GM18520 (cell line): Measurements from ENCODE around the gene CCL24.
"Not testable (repeated sequence)": the region's sequence is repeated elsewhere in the genome, so short reads cannot be mapped to it uniquely, and the experiment has no call there.

Source experiments
- ATAC-seq: cut with Tn5 transposase; IDR thresholded peaks from one replicate; pipeline ENCODE4 v1.9.1; 2021; ENCODE audit not compliant: unreplicated experiment

Gene CCL24

GRCh38 chr7:75820688-75821087 lies 7.1 kb upstream of the CCL24 start:
- ATAC-seq = no peak

DNA sequence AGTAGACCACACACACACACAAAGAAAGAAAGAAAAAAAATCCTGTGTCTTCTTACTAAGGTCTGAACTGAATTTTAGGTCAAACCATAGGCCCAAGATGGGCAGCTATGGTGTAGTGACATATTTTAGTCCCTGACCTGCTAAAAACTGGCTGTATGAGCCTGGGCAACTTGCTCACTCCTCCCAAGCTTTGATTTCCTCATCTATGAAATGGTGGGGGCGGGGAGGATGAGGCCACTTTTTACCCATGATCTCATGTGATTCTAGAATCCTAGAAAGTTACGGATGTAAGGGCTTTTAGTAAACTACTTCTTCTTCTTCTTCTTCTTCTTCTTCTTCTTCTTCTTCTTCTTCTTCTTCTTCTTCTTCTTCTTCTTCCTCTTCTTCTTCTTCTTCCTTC lies 6.1 kb upstream of the CCL24 start:
- no peak for ATAC-seq

DNA sequence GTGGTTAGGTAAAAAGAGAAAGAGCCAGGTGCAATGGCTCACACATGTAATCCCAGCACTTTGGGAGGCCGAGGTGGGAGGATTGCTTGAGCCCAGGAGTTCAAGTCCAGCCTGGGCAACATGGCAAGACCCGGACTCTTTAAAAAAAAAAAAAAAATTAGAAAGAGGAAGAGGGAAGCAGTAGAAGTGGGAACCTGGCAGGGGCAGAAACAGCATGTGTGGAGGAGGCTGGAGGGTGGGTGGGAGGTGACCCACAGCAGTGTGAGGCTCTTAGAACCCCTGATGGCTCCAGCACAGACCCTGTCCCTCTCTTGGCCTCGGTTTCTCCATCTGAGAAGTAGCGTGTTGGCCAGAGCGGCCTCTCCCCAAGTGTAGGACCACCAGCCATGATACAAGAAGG lies 4.9 kb upstream of the CCL24 start:
- no peak for ATAC-seq

GRCh38 chr7:75817116-75817515 lies 3.5 kb upstream of the CCL24 start:
- no peak for ATAC-seq

DNA sequence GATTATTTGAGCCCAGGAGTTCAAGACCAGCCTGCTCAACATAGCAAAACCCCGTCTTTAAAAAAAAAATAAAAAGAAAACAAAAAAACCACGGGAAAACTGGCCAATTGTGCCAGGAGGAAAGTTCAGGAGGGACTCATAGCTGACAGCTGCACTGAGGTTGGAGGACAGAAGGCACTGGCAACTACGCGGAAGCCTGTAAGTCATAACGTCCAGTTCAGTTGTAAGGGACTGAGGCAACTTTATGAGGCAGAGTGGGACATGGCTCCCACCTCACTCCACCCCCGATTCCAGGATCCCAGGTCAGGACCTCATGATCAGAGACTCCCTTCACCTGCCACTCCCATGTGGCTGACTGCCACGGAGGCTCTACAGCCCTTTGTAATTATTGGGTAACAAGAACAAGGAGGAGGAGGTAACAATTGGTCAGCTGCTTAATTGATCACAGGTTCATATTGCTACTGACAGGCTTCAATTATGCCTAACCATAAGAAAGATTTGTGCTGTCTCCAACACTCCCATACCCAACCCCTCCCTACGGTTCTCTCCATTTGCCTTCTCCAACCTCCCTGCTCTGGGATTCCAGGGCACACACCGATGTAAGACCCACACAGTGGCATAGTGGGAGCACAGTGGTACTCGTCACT lies 1.9 kb upstream of the CCL24 start:
- ATAC-seq = no peak

- ATAC-seq = no peak
These were observed 871 bp upstream of the CCL24 start for GRCh38 chr7:75814407-75814947.

GRCh38 chr7:75813084-75813483 lies 522 bp downstream of the CCL24 start:
- no peak for ATAC-seq

GRCh38 chr7:75811894-75812678 lies 1.5 kb downstream of the CCL24 start:
- ATAC-seq = no peak

GRCh38 chr7:75809396-75809795 lies 4.2 kb downstream of the CCL24 start:
- no peak for ATAC-seq

- ATAC-seq = no peak
These were observed 5.5 kb downstream of the CCL24 start for GRCh38 chr7:75808106-75808505.

DNA sequence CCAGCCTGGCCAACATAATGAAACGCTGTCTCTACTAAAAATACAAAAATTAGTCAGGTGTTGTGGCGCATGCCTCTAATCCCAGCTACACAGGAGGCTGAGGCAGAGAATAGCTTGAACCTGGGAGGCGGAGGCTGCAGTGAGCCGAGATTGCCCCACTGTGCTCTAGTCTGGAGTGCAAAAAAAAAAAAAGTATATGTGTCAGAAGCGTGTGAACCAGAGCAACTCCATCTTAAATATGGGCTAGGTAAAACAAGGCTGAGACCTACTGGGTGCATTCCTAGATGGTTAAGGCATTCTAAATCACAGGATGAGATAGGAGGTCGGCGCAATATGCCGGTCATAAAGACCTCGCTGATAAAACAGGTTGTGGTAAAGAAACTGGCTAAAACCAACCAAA lies 6.2 kb downstream of the CCL24 start:
- ATAC-seq = no peak

- no peak for ATAC-seq
These were observed 6.9 kb downstream of the CCL24 start for GRCh38 chr7:75806560-75807307.

- ATAC-seq = no peak
These were observed 8.9 kb downstream of the CCL24 start for GRCh38 chr7:75804705-75805104.

DNA sequence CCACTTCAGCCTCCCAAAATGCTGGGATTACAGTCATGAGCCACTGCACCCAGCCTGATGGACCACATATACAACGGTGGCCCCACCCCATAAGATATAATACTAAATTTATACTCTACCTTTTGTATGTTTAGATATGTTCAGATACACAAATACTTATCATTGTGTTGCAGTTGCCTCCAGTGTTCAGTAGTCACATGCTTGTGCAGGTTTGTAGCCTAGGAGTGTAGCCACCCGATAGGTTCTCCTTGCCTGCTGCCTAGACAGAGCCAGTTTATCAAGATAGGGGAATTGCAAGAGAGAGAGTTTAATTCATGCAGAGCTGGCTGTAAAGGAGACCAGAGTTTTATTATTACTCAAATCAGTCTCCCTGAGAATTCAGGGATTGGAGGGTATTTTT lies 9.6 kb downstream of the CCL24 start:
- no peak for ATAC-seq

DNA sequence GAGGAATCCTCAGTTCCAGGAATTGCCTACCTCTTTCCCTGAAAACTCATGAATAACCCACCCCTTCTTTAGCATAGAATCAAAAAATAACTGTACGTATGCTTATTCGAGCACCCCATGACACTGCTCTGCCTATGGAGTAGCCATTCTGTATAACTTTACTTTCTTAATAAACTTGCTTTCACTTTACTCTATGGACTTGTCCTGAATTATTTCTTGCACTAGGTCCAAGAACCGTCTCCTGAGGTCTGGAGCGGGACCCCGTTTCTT lies 11.1 kb downstream of the CCL24 start:
- ATAC-seq = no peak

- no peak for ATAC-seq
These were observed 14.8 kb downstream of the CCL24 start for GRCh38 chr7:75798770-75799169.

- ATAC-seq = no peak
These were observed 17.2 kb downstream of the CCL24 start for GRCh38 chr7:75796420-75796819.

DNA sequence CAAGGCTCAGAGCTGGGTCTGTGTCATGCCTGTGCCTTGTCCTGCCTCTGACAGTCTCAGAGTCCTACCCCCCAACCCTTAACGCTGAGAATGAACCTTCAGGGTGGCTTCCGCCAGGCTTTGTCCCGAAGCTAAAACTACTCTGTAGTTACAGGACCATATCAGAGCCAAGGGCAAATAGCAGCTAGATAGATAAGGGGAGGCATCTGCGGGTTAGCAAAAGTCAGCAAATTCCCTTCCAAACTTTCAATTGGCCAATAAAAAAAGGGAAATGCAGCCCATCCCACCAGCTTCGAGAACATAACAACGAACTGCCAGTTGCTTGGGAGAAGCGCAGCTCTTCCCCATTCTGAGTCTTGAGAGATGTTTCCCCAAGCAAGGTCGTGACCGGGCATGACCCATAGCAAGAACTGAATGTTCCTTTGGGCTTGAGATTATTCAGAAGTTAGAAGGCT lies 17.7 kb downstream of the CCL24 start:
- no peak for ATAC-seq

- ATAC-seq = no peak
These were observed 19.9 kb downstream of the CCL24 start for GRCh38 chr7:75793676-75794075.

DNA sequence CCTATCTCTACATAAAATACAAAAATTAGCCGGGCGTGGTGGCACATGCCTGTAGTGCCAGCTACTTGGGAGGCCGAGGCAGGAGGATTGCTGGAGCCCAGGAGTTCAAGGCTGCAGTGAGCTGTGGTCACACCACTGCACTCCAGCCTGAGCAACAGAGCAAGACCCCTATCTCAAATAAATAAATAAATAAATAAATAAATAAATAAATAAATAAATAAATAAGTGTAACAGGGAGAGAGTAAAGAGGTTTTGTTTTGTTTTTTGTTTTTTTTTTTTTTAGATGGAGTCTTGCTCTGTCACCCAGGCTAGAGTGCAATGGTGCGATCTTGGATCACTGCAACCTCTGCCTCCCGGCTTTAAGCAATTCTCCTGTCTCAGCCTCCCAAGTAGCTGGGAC lies 21.0 kb downstream of the CCL24 start:
- not testable (repeated sequence) for ATAC-seq

GRCh38 chr7:75789361-75789924 lies 24.2 kb downstream of the CCL24 start:
- no peak for ATAC-seq
